Measurements from ENCODE around the gene GRID2.
A peak's percentile ranks its signal among the peaks of the same experiment; 100 is the strongest.
"Not testable (repeated sequence)": the region's sequence is repeated elsewhere in the genome, so short reads cannot be mapped to it uniquely, and the experiment has no call there.

GRID2 gene

GRCh38 chr4:92277057-92277881 lies 26.5 kb upstream of the GRID2 start:
- H3K9me3 Mint-ChIP-seq = not testable (repeated sequence)

GRCh38 chr4:92279296-92279695 lies 24.5 kb upstream of the GRID2 start:
- H3K4me1 Mint-ChIP-seq = no peaks in the 10 kb centered on the region
- no peaks in the 10 kb centered on the region for H3K27me3 Mint-ChIP-seq
- no peak overlapping the region for H3K27ac Mint-ChIP-seq
- ATAC-seq = no peak
- H3K4me3 Mint-ChIP-seq = no peak overlapping the region
- H3K36me3 Mint-ChIP-seq = no peaks in the 10 kb centered on the region
- H3K9me3 Mint-ChIP-seq = no peaks in the 10 kb centered on the region

More at GRCh38 chr4:92277057-92277881, 26.5 kb upstream of the GRID2 start:
- not testable (repeated sequence) for ATAC-seq, H3K4me3 Mint-ChIP-seq, H3K4me1 Mint-ChIP-seq, H3K36me3 Mint-ChIP-seq, H3K27ac Mint-ChIP-seq, H3K27me3 Mint-ChIP-seq

GRCh38 chr4:92299152-92299551 lies 4.6 kb upstream of the GRID2 start:
- peaks cover 7% of the 10 kb centered on the region for H3K27me3 Mint-ChIP-seq
- no peak for ATAC-seq
- no peaks in the 10 kb centered on the region for H3K9me3 Mint-ChIP-seq
- H3K27ac Mint-ChIP-seq = no peak overlapping the region
- H3K4me1 Mint-ChIP-seq = no peaks in the 10 kb centered on the region
- no peaks in the 10 kb centered on the region for H3K36me3 Mint-ChIP-seq
- no peak overlapping the region for H3K4me3 Mint-ChIP-seq

- Mint-ChIP-seq H3K27me3 (peaks cover 39% of the 10 kb centered on the region), H3K27ac (no peak overlapping the region), H3K36me3 (no peaks in the 10 kb centered on the region), H3K9me3 (no peaks in the 10 kb centered on the region), H3K4me1 (peaks cover 10% of the 10 kb centered on the region), H3K4me3 (no peak overlapping the region)
- no peak for ATAC-seq
Observed at GRCh38 chr4:92304121-92304520, 355 bp downstream of the GRID2 start.

- peaks cover 10% of the 10 kb centered on the region for H3K4me1 Mint-ChIP-seq
- H3K27me3 Mint-ChIP-seq = peaks cover 39% of the 10 kb centered on the region
- H3K4me3 Mint-ChIP-seq = no peak overlapping the region
- no peak for ATAC-seq
- no peak overlapping the region for H3K27ac Mint-ChIP-seq
- H3K9me3 Mint-ChIP-seq = no peaks in the 10 kb centered on the region
- no peaks in the 10 kb centered on the region for H3K36me3 Mint-ChIP-seq
Observed at GRCh38 chr4:92304606-92305005, 840 bp downstream of the GRID2 start.

- Mint-ChIP-seq H3K27ac (no peak overlapping the region), H3K27me3 (peaks cover 39% of the 10 kb centered on the region), H3K4me1 (peaks cover 10% of the 10 kb centered on the region), H3K9me3 (no peaks in the 10 kb centered on the region), H3K36me3 (no peaks in the 10 kb centered on the region), H3K4me3 (peak overlapping the region; percentile 26)
- no peak for ATAC-seq
Observed at GRCh38 chr4:92305148-92305877, 1.5 kb downstream of the GRID2 start.

GRCh38 chr4:92305878-92306520 lies 2.2 kb downstream of the GRID2 start:
- Mint-ChIP-seq H3K27me3 (peaks cover 39% of the 10 kb centered on the region), H3K36me3 (no peaks in the 10 kb centered on the region), H3K4me1 (peaks cover 10% of the 10 kb centered on the region), H3K9me3 (no peaks in the 10 kb centered on the region), H3K27ac (no peak overlapping the region), H3K4me3 (no peak overlapping the region)
- ATAC-seq = no peak

- no peak for ATAC-seq
- H3K9me3 Mint-ChIP-seq = no peaks in the 10 kb centered on the region
- H3K4me3 Mint-ChIP-seq = no peak overlapping the region
- no peaks in the 10 kb centered on the region for H3K36me3 Mint-ChIP-seq
- peaks cover 39% of the 10 kb centered on the region for H3K27me3 Mint-ChIP-seq
- no peak overlapping the region for H3K27ac Mint-ChIP-seq
- peaks cover 10% of the 10 kb centered on the region for H3K4me1 Mint-ChIP-seq
Observed at GRCh38 chr4:92307181-92307580, 3.4 kb downstream of the GRID2 start.

- peaks cover 39% of the 10 kb centered on the region for H3K27me3 Mint-ChIP-seq
- no peaks in the 10 kb centered on the region for H3K9me3 Mint-ChIP-seq
- H3K27ac Mint-ChIP-seq = no peak overlapping the region
- H3K4me1 Mint-ChIP-seq = peaks cover 10% of the 10 kb centered on the region
- ATAC-seq = no peak
- H3K36me3 Mint-ChIP-seq = no peaks in the 10 kb centered on the region
- no peak overlapping the region for H3K4me3 Mint-ChIP-seq
Observed at GRCh38 chr4:92307866-92308265, 4.1 kb downstream of the GRID2 start.

- Mint-ChIP-seq H3K27ac (no peak overlapping the region), H3K4me3 (no peak overlapping the region), H3K9me3 (peaks cover 2% of the 10 kb centered on the region), H3K27me3 (no peaks in the 10 kb centered on the region), H3K4me1 (no peaks in the 10 kb centered on the region), H3K36me3 (no peaks in the 10 kb centered on the region)
- no peak for ATAC-seq
Observed at GRCh38 chr4:92317047-92317446, 13.3 kb downstream of the GRID2 start.

GRCh38 chr4:92328095-92328494 lies 24.3 kb downstream of the GRID2 start:
- H3K27ac Mint-ChIP-seq = no peak overlapping the region
- H3K36me3 Mint-ChIP-seq = no peaks in the 10 kb centered on the region
- no peaks in the 10 kb centered on the region for H3K9me3 Mint-ChIP-seq
- H3K4me3 Mint-ChIP-seq = no peak overlapping the region
- H3K4me1 Mint-ChIP-seq = no peaks in the 10 kb centered on the region
- ATAC-seq = no peak
- H3K27me3 Mint-ChIP-seq = no peaks in the 10 kb centered on the region

GRCh38 chr4:92333016-92333415 lies 29.2 kb downstream of the GRID2 start:
- Mint-ChIP-seq H3K27ac (no peak overlapping the region), H3K4me1 (no peaks in the 10 kb centered on the region), H3K4me3 (no peak overlapping the region), H3K36me3 (no peaks in the 10 kb centered on the region), H3K9me3 (no peaks in the 10 kb centered on the region), H3K27me3 (no peaks in the 10 kb centered on the region)
- peak; percentile 19 for ATAC-seq

- Mint-ChIP-seq H3K4me3 (no peak overlapping the region), H3K36me3 (no peaks in the 10 kb centered on the region), H3K27ac (no peak overlapping the region), H3K9me3 (no peaks in the 10 kb centered on the region), H3K27me3 (no peaks in the 10 kb centered on the region), H3K4me1 (no peaks in the 10 kb centered on the region)
- ATAC-seq = no peak
Observed at GRCh38 chr4:92334716-92335350, 31.1 kb downstream of the GRID2 start.

- H3K36me3 Mint-ChIP-seq = no peaks in the 10 kb centered on the region
- H3K9me3 Mint-ChIP-seq = no peaks in the 10 kb centered on the region
- no peaks in the 10 kb centered on the region for H3K4me1 Mint-ChIP-seq
- no peaks in the 10 kb centered on the region for H3K27me3 Mint-ChIP-seq
- ATAC-seq = no peak
- H3K27ac Mint-ChIP-seq = no peak overlapping the region
- no peak overlapping the region for H3K4me3 Mint-ChIP-seq
Observed at GRCh38 chr4:92339676-92340075, 35.9 kb downstream of the GRID2 start.

GRCh38 chr4:92344216-92344615 lies 40.5 kb downstream of the GRID2 start:
- Mint-ChIP-seq H3K36me3 (no peaks in the 10 kb centered on the region), H3K4me3 (no peak overlapping the region), H3K4me1 (no peaks in the 10 kb centered on the region), H3K9me3 (no peaks in the 10 kb centered on the region), H3K27ac (no peak overlapping the region), H3K27me3 (no peaks in the 10 kb centered on the region)
- no peak for ATAC-seq

All from stimulated activated memory B cell treated with anti-CD40 and anti-IgM and Interleukin-4, amounts not matched to agents 10 μg/mL and 1 μg/mL and 100 μg/mL, for 72 hours (primary cell).